Measurements from ENCODE around the gene WNT3A.
"Not testable (repeated sequence)": the region's sequence is repeated elsewhere in the genome, so short reads cannot be mapped to it uniquely, and the experiment has no call there.

- not testable (repeated sequence) for TF ChIP-seq EZH2 (IDR thresholded peaks at IDR 0.05; ENCODE audit: low read length)
- TF ChIP-seq, protein P1, sequence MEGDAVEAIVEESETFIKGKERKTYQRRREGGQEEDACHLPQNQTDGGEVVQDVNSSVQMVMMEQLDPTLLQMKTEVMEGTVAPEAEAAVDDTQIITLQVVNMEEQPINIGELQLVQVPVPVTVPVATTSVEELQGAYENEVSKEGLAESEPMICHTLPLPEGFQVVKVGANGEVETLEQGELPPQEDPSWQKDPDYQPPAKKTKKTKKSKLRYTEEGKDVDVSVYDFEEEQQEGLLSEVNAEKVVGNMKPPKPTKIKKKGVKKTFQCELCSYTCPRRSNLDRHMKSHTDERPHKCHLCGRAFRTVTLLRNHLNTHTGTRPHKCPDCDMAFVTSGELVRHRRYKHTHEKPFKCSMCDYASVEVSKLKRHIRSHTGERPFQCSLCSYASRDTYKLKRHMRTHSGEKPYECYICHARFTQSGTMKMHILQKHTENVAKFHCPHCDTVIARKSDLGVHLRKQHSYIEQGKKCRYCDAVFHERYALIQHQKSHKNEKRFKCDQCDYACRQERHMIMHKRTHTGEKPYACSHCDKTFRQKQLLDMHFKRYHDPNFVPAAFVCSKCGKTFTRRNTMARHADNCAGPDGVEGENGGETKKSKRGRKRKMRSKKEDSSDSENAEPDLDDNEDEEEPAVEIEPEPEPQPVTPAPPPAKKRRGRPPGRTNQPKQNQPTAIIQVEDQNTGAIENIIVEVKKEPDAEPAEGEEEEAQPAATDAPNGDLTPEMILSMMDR (optimal IDR thresholded peaks at IDR 0.05 in 1 of 3, IDR thresholded peaks at IDR 0.05 in 1 of 3, conservative IDR thresholded peaks at IDR 0.05 in 1 of 3; ENCODE audit: extremely low read depth in 1 of 3, insufficient read depth in 2 of 3, low read length in 3 of 3) = not testable (repeated sequence)
Observed at GRCh38 chr1:227970076-227970995, 36.5 kb upstream of the WNT3A start.

All from keratinocyte (primary cell).